Naive thymus-derived CD4-positive, alpha-beta T cell (primary cell): Measurements from ENCODE around the gene HDAC6. TPM values are rescaled to one million over a fixed set of nuclear protein-coding genes. Genes with fewer than 3 reads are reported as not detected.

ENCODE experiments used
- ATAC-seq: fragments of 150-1000 bp; cut with Tn5 transposase; 2 replicates; pipeline ENCODE4 v1.10.0; 2021; ENCODE audit warnings: mild to moderate bottlenecking, moderate library complexity
- CTCF ChIA-PET: fragments of 350-600 bp; sonication (Branson Sonifier 250); formaldehyde crosslinking; loops from one replicate; lab custom pipeline; 2021; ENCODE audit warnings: antibody characterized with exemption; lab: Charles Lee
- POLR2A ChIA-PET: fragments of 350-600 bp; sonication (Branson Sonifier 250); formaldehyde crosslinking; loops from one replicate; lab custom pipeline; 2021; ENCODE audit warnings: antibody characterized with exemption, inconsistent platforms; lab: Charles Lee
- DNase-seq, 9 donors: peaks; one replicate each; pipeline versions ENCODE4 v3.0.0 to v3.0.0-alpha.2; 2020 to 2022; ENCODE audit warnings: mixed read lengths in 1 of 9
- H3K27ac ChIP-seq: one replicate; pipeline ENCODE4 v1.7.0; 2013; ENCODE audit warnings: mild to moderate bottlenecking, low read depth, low read length, moderate library complexity
- H3K27me3 ChIP-seq, 2 donors: one replicate each; pipeline ENCODE4 v1.7.0; 2013; ENCODE audit warnings: low read length in 2 of 2, mild to moderate bottlenecking in 2 of 2, moderate library complexity in 2 of 2; ENCODE audit not compliant: control insufficient read depth in 2 of 2, insufficient read depth in 2 of 2
- H3K36me3 ChIP-seq, 3 experiments: 1 replicate in 2 of 3; 2 replicates in 1 of 3; pipeline ENCODE4 v1.7.0; 2013; ENCODE audit warnings: low read length in 3 of 3, mild to moderate bottlenecking in 3 of 3, moderate library complexity in 1 of 3; ENCODE audit not compliant: insufficient read depth in 3 of 3, control insufficient read depth in 2 of 3
- H3K4me1 ChIP-seq, 2 donors: one replicate each; pipeline ENCODE4 v1.7.0; 2013; ENCODE audit warnings: low read length in 2 of 2, mild to moderate bottlenecking in 2 of 2, moderate library complexity in 1 of 2; ENCODE audit not compliant: control insufficient read depth in 2 of 2, insufficient read depth in 2 of 2
- H3K4me3 ChIP-seq: 2 replicates; pipeline ENCODE4 v1.7.0; 2013; ENCODE audit warnings: mild to moderate bottlenecking, low read length
- H3K9me3 ChIP-seq, 3 experiments: 1 replicate in 2 of 3; 2 replicates in 1 of 3; pipeline ENCODE4 v1.7.0; 2013; ENCODE audit warnings: low read length in 3 of 3; ENCODE audit not compliant: control insufficient read depth in 2 of 3
- H3K27ac Mint-ChIP-seq, 9 donors: one replicate each; pipeline ENCODE4 v1.8.0; 2020 to 2022; ENCODE audit warnings: mixed read lengths in 9 of 9, mild to moderate bottlenecking in 8 of 9, moderate library complexity in 5 of 9, inconsistent platforms in 2 of 9
- H3K27me3 Mint-ChIP-seq, 5 donors: one replicate each; pipeline ENCODE4 v1.8.0; 2021 to 2022; ENCODE audit warnings: mixed read lengths in 5 of 5, mild to moderate bottlenecking in 1 of 5
- H3K36me3 Mint-ChIP-seq, 5 donors: one replicate each; pipeline ENCODE4 v1.8.0; 2020 to 2022; ENCODE audit warnings: mixed read lengths in 5 of 5, mild to moderate bottlenecking in 3 of 5, inconsistent platforms in 1 of 5
- H3K4me1 Mint-ChIP-seq, 7 donors: one replicate each; pipeline ENCODE4 v1.8.0; 2020 to 2022; ENCODE audit warnings: mixed read lengths in 7 of 7, mild to moderate bottlenecking in 3 of 7, inconsistent platforms in 1 of 7
- H3K4me3 Mint-ChIP-seq, 10 donors: one replicate each; pipeline ENCODE4 v1.8.0; 2020 to 2022; ENCODE audit warnings: mild to moderate bottlenecking in 10 of 10, mixed read lengths in 10 of 10, moderate library complexity in 6 of 10, inconsistent platforms in 2 of 10
- H3K9me3 Mint-ChIP-seq, 11 donors: one replicate each; pipeline ENCODE4 v1.8.0; 2020 to 2022; ENCODE audit warnings: mixed read lengths in 11 of 11, mild to moderate bottlenecking in 4 of 11, inconsistent platforms in 1 of 11, moderate library complexity in 1 of 11
- intact Hi-C, 2 donors: fragments of 100-400 bp; cut with micrococcal nuclease; formaldehyde crosslinking; loops; one replicate each; pipeline ENCODE4 v1.15.1; 2023
- polyA plus RNA-seq, 2 donors: library from polyadenylated mRNA; unstranded; fragments of 300-500 nt; fragmentation: Illumina TruSeq; gene quantifications; one replicate each; pipeline ENCODE4 v1.2.3, GENCODE V29; 2021
- total RNA-seq, 6 experiments: library from RNA in 5 of 6; stranded (reverse) in 5 of 6; gene quantifications; 1 replicate in 5 of 6; 2 replicates in 1 of 6; pipeline ENCODE4 v1.2.3 and lab custom pipeline; 2021 to 2026

Gene HDAC6
- total and polyA plus RNA-seq, 7 experiments from 2014 or later, result 13.3 to 135 (median 87.6) TPM

GRCh38 chrX:48806081-48806480 is 4.2 kb downstream of the HDAC6 start:
- H3K27ac Mint-ChIP-seq, result no peak overlapping the region

GRCh38 chrX:48813644-48814043 is 11.8 kb downstream of the HDAC6 start:
- intact Hi-C loops, result no loop called here

More at GRCh38 chrX:48806081-48806480, 4.2 kb downstream of the HDAC6 start:
- Mint-ChIP-seq H3K4me3 (no peak overlapping the region), H3K27me3 (no peaks in the 10 kb centered on the region), H3K4me1 (peaks cover 6 to 19% (median 11%) of the 10 kb centered on the region in 7 donors), H3K36me3 (peaks cover 0 to 12% (median 5%) of the 10 kb centered on the region in 5 donors), H3K9me3 (peaks cover 0 to 2% (median 0%) of the 10 kb centered on the region in 11 donors)
- no peak for DNase-seq
- Histone ChIP-seq H3K27me3 (no peaks in the 10 kb centered on the region), H3K9me3 (no peaks in the 10 kb centered on the region), H3K4me3 (no peak overlapping the region), H3K36me3 (peaks cover 0 to 3% (median 0%) of the 10 kb centered on the region in 3 experiments), H3K27ac (no peak overlapping the region), H3K4me1 (peaks cover 0 to 5% of the 10 kb centered on the region in 2 donors)
- intact Hi-C loops, result no loop called here
- ATAC-seq, result no peak
- ChIA-PET POLR2A (no interaction called here), CTCF (interaction anchor here (0.7 kb wide), 1 partner anchor 137 kb away, joined by 3 read pairs; no protein-coding TSS in a partner anchor)

GRCh38 chrX:48814722-48815121 is 12.9 kb downstream of the HDAC6 start:
- no peaks in the 10 kb centered on the region for H3K27me3 Mint-ChIP-seq
- peaks cover 0 to 4% (median 0%) of the 10 kb centered on the region in 7 donors for H3K4me1 Mint-ChIP-seq
- ATAC-seq (no peak), DNase-seq (no peak)
- Histone ChIP-seq H3K4me1 (no peaks in the 10 kb centered on the region), H3K4me3 (no peak overlapping the region), H3K27me3 (no peaks in the 10 kb centered on the region), H3K27ac (no peak overlapping the region), H3K36me3 (peaks cover 0 to 26% (median 0%) of the 10 kb centered on the region in 3 experiments), H3K9me3 (no peaks in the 10 kb centered on the region)
- intact Hi-C loops, result no loop called here
- H3K9me3 Mint-ChIP-seq, result no peaks in the 10 kb centered on the region
- H3K36me3 Mint-ChIP-seq, result peaks cover 0 to 31% (median 2%) of the 10 kb centered on the region in 5 donors
- POLR2A ChIA-PET, result no interaction called here
- CTCF ChIA-PET, result no interaction called here
- no peak overlapping the region for H3K4me3 Mint-ChIP-seq
- no peak overlapping the region for H3K27ac Mint-ChIP-seq

More at GRCh38 chrX:48813644-48814043, 11.8 kb downstream of the HDAC6 start:
- no peaks in the 10 kb centered on the region for H3K4me1 ChIP-seq
- H3K4me3 ChIP-seq, result no peak overlapping the region
- CTCF ChIA-PET, result no interaction called here
- H3K27ac ChIP-seq, result no peak overlapping the region
- ATAC-seq (peak; percentile 47), DNase-seq (no peak)
- no peak overlapping the region for H3K4me3 Mint-ChIP-seq
- H3K9me3 ChIP-seq, result no peaks in the 10 kb centered on the region
- H3K27me3 ChIP-seq, result no peaks in the 10 kb centered on the region
- H3K36me3 Mint-ChIP-seq, result peaks cover 0 to 24% (median 0%) of the 10 kb centered on the region in 5 donors
- peaks cover 0 to 4% (median 0%) of the 10 kb centered on the region in 7 donors for H3K4me1 Mint-ChIP-seq
- POLR2A ChIA-PET, result no interaction called here
- H3K36me3 ChIP-seq, result peaks cover 0 to 26% (median 0%) of the 10 kb centered on the region in 3 experiments
- H3K27ac Mint-ChIP-seq, result no peak overlapping the region
- H3K27me3 Mint-ChIP-seq, result no peaks in the 10 kb centered on the region
- H3K9me3 Mint-ChIP-seq, result no peaks in the 10 kb centered on the region

GRCh38 chrX:48815266-48815665 is 13.4 kb downstream of the HDAC6 start:
- Histone ChIP-seq H3K9me3 (no peaks in the 10 kb centered on the region), H3K27ac (no peak overlapping the region), H3K4me3 (no peak overlapping the region), H3K36me3 (peaks cover 0 to 26% (median 0%) of the 10 kb centered on the region in 3 experiments), H3K4me1 (no peaks in the 10 kb centered on the region), H3K27me3 (no peaks in the 10 kb centered on the region)
- ChIA-PET POLR2A (no interaction called here), CTCF (no interaction called here)
- H3K36me3 Mint-ChIP-seq, result peaks cover 0 to 36% (median 4%) of the 10 kb centered on the region in 5 donors
- H3K9me3 Mint-ChIP-seq, result no peaks in the 10 kb centered on the region
- no peak for DNase-seq
- H3K4me3 Mint-ChIP-seq, result no peak overlapping the region
- intact Hi-C loops, result no loop called here
- H3K27me3 Mint-ChIP-seq, result no peaks in the 10 kb centered on the region
- no peak for ATAC-seq
- H3K4me1 Mint-ChIP-seq, result peaks cover 0 to 4% (median 0%) of the 10 kb centered on the region in 7 donors
- no peak overlapping the region for H3K27ac Mint-ChIP-seq

GRCh38 chrX:48816014-48816810 is 14.3 kb downstream of the HDAC6 start:
- POLR2A ChIA-PET, result interaction anchor here (0.7 kb wide), 1 partner anchor 21 kb away, joined by 5 read pairs; no protein-coding TSS in a partner anchor
- Mint-ChIP-seq H3K27me3 (no peaks in the 10 kb centered on the region), H3K4me3 (no peak overlapping the region), H3K27ac (no peak overlapping the region), H3K9me3 (no peaks in the 10 kb centered on the region), H3K36me3 (peaks cover 0 to 30% (median 4%) of the 10 kb centered on the region in 5 donors), H3K4me1 (peaks cover 0 to 4% (median 0%) of the 10 kb centered on the region in 7 donors)
- no peak for ATAC-seq
- CTCF ChIA-PET, result no interaction called here
- intact Hi-C loops, result no loop called here
- H3K4me1 ChIP-seq, result no peaks in the 10 kb centered on the region
- H3K9me3 ChIP-seq, result no peaks in the 10 kb centered on the region
- no peak for DNase-seq
- H3K27ac ChIP-seq, result no peak overlapping the region
- peaks cover 0 to 25% (median 0%) of the 10 kb centered on the region in 3 experiments for H3K36me3 ChIP-seq
- H3K27me3 ChIP-seq, result no peaks in the 10 kb centered on the region
- H3K4me3 ChIP-seq, result no peak overlapping the region

GRCh38 chrX:48818098-48818497 is 16.2 kb downstream of the HDAC6 start:
- H3K27me3 Mint-ChIP-seq, result no peaks in the 10 kb centered on the region
- POLR2A ChIA-PET, result no interaction called here

More at GRCh38 chrX:48818098-48818497, 16.2 kb downstream of the HDAC6 start:
- Mint-ChIP-seq H3K27ac (no peak overlapping the region), H3K4me1 (peaks cover 0 to 4% (median 0%) of the 10 kb centered on the region in 7 donors), H3K36me3 (peaks cover 0 to 31% (median 4%) of the 10 kb centered on the region in 5 donors), H3K4me3 (no peak overlapping the region), H3K9me3 (no peaks in the 10 kb centered on the region)
- H3K27ac ChIP-seq, result no peak overlapping the region
- H3K27me3 ChIP-seq, result no peaks in the 10 kb centered on the region
- ATAC-seq, result no peak
- no peak overlapping the region for H3K4me3 ChIP-seq
- CTCF ChIA-PET, result no interaction called here
- H3K4me1 ChIP-seq, result no peaks in the 10 kb centered on the region
- DNase-seq, result no peak
- H3K9me3 ChIP-seq, result no peaks in the 10 kb centered on the region
- intact Hi-C loops, result no loop called here
- peaks cover 0 to 23% (median 0%) of the 10 kb centered on the region in 3 experiments for H3K36me3 ChIP-seq
